ENCODE data around the gene CYP4F8.

Gene CYP4F8

GRCh38 chr19:15631817-15632216 is 16.8 kb downstream of the CYP4F8 start:
- Histone ChIP-seq H3K4me2 (ENCODE audit: low read length) (no peak overlapping the region), H3K4me1 (ENCODE audit: low read length) (peaks cover 3% of the 10 kb centered on the region; the same call in 1 of the 2 replicates), H3K27ac (ENCODE audit: low read length) (no peak overlapping the region), H3K9me3 (ENCODE audit: insufficient read depth, low read length) (no peaks in the 10 kb centered on the region), H3K36me3 (replicated peaks; ENCODE audit: low read depth, low read length) (no peaks in the 10 kb centered on the region), H3K27me3 (ENCODE audit: low read depth, low read length) (peaks cover 6% of the 10 kb centered on the region; the same call in 1 of the 2 replicates), H3K9ac (ENCODE audit: low read length) (no peak overlapping the region), H2AFZ (ENCODE audit: low read depth, low read length) (no peak overlapping the region), H3K4me3 (ENCODE audit: low read length) (no peak overlapping the region), H4K20me1 (ENCODE audit: insufficient read depth, low read length) (no peaks in the 10 kb centered on the region), H3K79me2 (ENCODE audit: low read length) (no peaks in the 10 kb centered on the region)
- TF ChIP-seq, protein P1, sequence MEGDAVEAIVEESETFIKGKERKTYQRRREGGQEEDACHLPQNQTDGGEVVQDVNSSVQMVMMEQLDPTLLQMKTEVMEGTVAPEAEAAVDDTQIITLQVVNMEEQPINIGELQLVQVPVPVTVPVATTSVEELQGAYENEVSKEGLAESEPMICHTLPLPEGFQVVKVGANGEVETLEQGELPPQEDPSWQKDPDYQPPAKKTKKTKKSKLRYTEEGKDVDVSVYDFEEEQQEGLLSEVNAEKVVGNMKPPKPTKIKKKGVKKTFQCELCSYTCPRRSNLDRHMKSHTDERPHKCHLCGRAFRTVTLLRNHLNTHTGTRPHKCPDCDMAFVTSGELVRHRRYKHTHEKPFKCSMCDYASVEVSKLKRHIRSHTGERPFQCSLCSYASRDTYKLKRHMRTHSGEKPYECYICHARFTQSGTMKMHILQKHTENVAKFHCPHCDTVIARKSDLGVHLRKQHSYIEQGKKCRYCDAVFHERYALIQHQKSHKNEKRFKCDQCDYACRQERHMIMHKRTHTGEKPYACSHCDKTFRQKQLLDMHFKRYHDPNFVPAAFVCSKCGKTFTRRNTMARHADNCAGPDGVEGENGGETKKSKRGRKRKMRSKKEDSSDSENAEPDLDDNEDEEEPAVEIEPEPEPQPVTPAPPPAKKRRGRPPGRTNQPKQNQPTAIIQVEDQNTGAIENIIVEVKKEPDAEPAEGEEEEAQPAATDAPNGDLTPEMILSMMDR (IDR thresholded peaks at IDR 0.05; ENCODE audit: low read depth, low read length) = 0 out of 2 replicates have a peak, but pooled peaks have one; percentile 6
- TF ChIP-seq EZH2phosphoT487 (IDR thresholded peaks at IDR 0.05; ENCODE audit: low read depth) = no peak

DNA sequence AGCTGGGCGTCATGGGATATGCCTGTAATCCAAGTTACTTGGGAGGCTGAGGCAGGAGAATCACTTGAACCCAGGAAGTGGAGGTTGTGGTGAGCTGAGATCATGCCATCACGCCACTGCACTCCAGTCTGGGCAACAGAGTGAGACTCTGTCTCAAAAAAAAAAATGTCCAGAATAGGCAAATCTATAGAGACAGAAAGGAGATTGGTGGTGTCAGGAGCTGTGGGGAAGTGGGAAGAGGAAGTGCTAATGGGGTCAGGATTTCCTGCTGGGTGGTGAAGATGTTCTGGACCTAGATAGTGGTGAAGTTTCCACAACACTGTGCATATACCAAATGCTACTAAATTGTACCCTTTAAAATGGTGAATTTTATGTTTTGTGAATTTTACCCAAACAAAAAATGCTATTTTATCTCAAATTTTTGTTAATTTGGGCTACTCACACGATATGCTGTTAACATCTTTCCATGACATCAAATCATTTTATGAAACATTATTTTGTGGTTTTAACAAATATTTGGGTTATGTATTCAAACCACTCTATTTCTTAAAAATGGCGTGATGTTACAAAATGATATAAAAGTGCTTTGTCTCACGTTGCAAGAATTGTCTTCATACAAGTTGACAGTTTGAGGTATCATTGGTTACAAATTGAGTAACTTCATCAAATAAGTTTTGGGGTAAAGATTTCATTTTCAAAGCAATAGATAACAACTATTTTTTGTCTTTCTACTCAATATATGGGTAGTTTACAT is 18.2 kb downstream of the CYP4F8 start:
- Histone ChIP-seq H3K4me2 (ENCODE audit: low read length) (no peak overlapping the region), H3K9ac (ENCODE audit: low read length) (no peak overlapping the region), H3K27me3 (ENCODE audit: low read depth, low read length) (peaks cover 6% of the 10 kb centered on the region; the same call in 1 of the 2 replicates), H4K20me1 (ENCODE audit: insufficient read depth, low read length) (no peaks in the 10 kb centered on the region), H3K9me3 (ENCODE audit: insufficient read depth, low read length) (no peaks in the 10 kb centered on the region), H3K27ac (ENCODE audit: low read length) (no peak overlapping the region), H3K36me3 (replicated peaks; ENCODE audit: low read depth, low read length) (no peaks in the 10 kb centered on the region), H3K4me3 (ENCODE audit: low read length) (no peak overlapping the region), H3K79me2 (ENCODE audit: low read length) (no peaks in the 10 kb centered on the region), H2AFZ (ENCODE audit: low read depth, low read length) (no peak overlapping the region), H3K4me1 (ENCODE audit: low read length) (peaks cover 3% of the 10 kb centered on the region; the same call in 1 of the 2 replicates)
- TF ChIP-seq, protein P1 (IDR thresholded peaks at IDR 0.05; ENCODE audit: low read depth, low read length) = no peak
- no peak for TF ChIP-seq EZH2phosphoT487 (IDR thresholded peaks at IDR 0.05; ENCODE audit: low read depth)

DNA sequence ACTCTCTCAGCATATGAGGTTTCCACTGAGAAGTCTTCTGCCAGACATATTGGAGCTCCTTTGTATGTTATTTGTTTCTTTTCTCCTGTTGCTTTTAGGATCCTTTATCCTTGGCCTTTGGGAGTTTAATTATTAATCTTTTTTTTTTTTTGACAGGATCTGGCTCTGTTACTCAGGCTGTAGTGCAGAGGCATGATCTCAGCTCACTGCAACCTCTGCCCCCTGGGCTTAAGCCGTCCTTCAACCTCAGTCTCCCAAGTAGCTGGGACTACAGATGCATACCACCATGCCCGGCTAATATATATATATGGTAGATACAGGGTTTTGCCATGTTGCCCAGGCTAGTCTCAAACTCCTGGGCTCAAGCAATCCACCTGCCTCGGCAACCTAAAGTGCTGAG is 19.1 kb downstream of the CYP4F8 start:
- Histone ChIP-seq H3K4me1 (ENCODE audit: low read length) (peaks cover 3% of the 10 kb centered on the region; the same call in 1 of the 2 replicates), H3K36me3 (replicated peaks; ENCODE audit: low read depth, low read length) (no peaks in the 10 kb centered on the region), H3K79me2 (ENCODE audit: low read length) (no peaks in the 10 kb centered on the region), H3K4me2 (ENCODE audit: low read length) (no peak overlapping the region), H3K9ac (ENCODE audit: low read length) (no peak overlapping the region), H3K27ac (ENCODE audit: low read length) (no peak overlapping the region), H3K9me3 (ENCODE audit: insufficient read depth, low read length) (no peaks in the 10 kb centered on the region), H3K27me3 (ENCODE audit: low read depth, low read length) (peaks cover 6% of the 10 kb centered on the region; the same call in 1 of the 2 replicates), H3K4me3 (ENCODE audit: low read length) (no peak overlapping the region), H2AFZ (ENCODE audit: low read depth, low read length) (no peak overlapping the region), H4K20me1 (ENCODE audit: insufficient read depth, low read length) (no peaks in the 10 kb centered on the region)
- TF ChIP-seq, protein P1 (IDR thresholded peaks at IDR 0.05; ENCODE audit: low read depth, low read length) = no peak
- TF ChIP-seq EZH2phosphoT487 (IDR thresholded peaks at IDR 0.05; ENCODE audit: low read depth) = no peak

- H3K9ac ChIP-seq (ENCODE audit: low read length) = no peak overlapping the region
- no peak overlapping the region for H2AFZ ChIP-seq (ENCODE audit: low read depth, low read length)
- no peaks in the 10 kb centered on the region for H3K9me3 ChIP-seq (ENCODE audit: insufficient read depth, low read length)
- TF ChIP-seq, protein P1 (IDR thresholded peaks at IDR 0.05; ENCODE audit: low read depth, low read length) = no peak
- no peak for TF ChIP-seq EZH2phosphoT487 (IDR thresholded peaks at IDR 0.05; ENCODE audit: low read depth)
- H3K36me3 ChIP-seq (replicated peaks; ENCODE audit: low read depth, low read length) = no peaks in the 10 kb centered on the region
- no peak overlapping the region for H3K27ac ChIP-seq (ENCODE audit: low read length)
- no peaks in the 10 kb centered on the region for H3K79me2 ChIP-seq (ENCODE audit: low read length)
- H4K20me1 ChIP-seq (ENCODE audit: insufficient read depth, low read length) = no peaks in the 10 kb centered on the region
- H3K4me3 ChIP-seq (ENCODE audit: low read length) = no peak overlapping the region
- H3K4me1 ChIP-seq (ENCODE audit: low read length) = peaks cover 3% of the 10 kb centered on the region; the same call in 1 of the 2 replicates
- H3K27me3 ChIP-seq (ENCODE audit: low read depth, low read length) = peaks cover 11% of the 10 kb centered on the region; the same call in 1 of the 2 replicates
- H3K4me2 ChIP-seq (ENCODE audit: low read length) = no peak overlapping the region
Observed at GRCh38 chr19:15635016-15635805, 20.2 kb downstream of the CYP4F8 start.

Data from OCI-LY3 (cell line).